HepG2 (cell line): ENCODE results near the gene DOCK3. TPM values are rescaled to one million over a fixed set of nuclear protein-coding genes. Genes with fewer than 3 reads are reported as not detected.
"Not testable (repeated sequence)": the region's sequence is repeated elsewhere in the genome, so short reads cannot be mapped to it uniquely, and the experiment has no call there.

ENCODE experiments used
- ATAC-seq: fragments of 200-7000 bp; cut with Tn5 transposase; 3 replicates; pipeline ENCODE4 v1.9.1; 2020; ENCODE audit warnings: mild to moderate bottlenecking, moderate library complexity
- BruUV-seq: library from RNA; stranded (reverse); fragments of 400-500 nt; replicated peaks from 2 replicates; lab custom pipeline; 2021; lab: Mats Ljungman, UMichigan
- CTCF ChIA-PET: fragments of 300-600 bp; formaldehyde crosslinking; extraction: SDS; loops from one replicate; lab custom pipeline; 2021; ENCODE audit warnings: low total read pairs, inconsistent platforms, low intra/inter-chr PET ratio; lab: Yijun Ruan, JAX
- POLR2A ChIA-PET: fragments of 350-600 bp; sonication (Branson Sonifier 250); formaldehyde crosslinking; loops from one replicate; lab custom pipeline; 2020; ENCODE audit warnings: antibody characterized with exemption, inconsistent platforms; lab: Yijun Ruan, JAX
- DNase-seq: peaks from one replicate; pipeline ENCODE4 v3.0.0-alpha.2; 2015; ENCODE audit warnings: low spot score
- FAIRE-seq: peaks from 3 replicates; lab custom pipeline; 2011; peaks lifted over from hg19 to GRCh38; lab: Jason Lieb, UNC
- H2AFZ ChIP-seq: one replicate; pipeline ENCODE4 v1.6.1; 2011; ENCODE audit warnings: low read length, inconsistent platforms
- H3K27ac ChIP-seq: fragments of 300-600 bp; 3 replicates; pipeline ENCODE4 v1.8.0; 2011; ENCODE audit warnings: mixed run types, mild to moderate bottlenecking, mixed read lengths, low read length, inconsistent platforms; ENCODE audit not compliant: insufficient read depth; ENCODE audit errors: extremely low read length
- H3K27me3 ChIP-seq, 2 experiments: fragments of 200-600 bp in 1 of 2; 2 replicates in 1 of 2; 3 replicates in 1 of 2; pipeline versions ENCODE4 v1.6.0 to v1.8.0; 2011; ENCODE audit warnings: low read length in 2 of 2, mild to moderate bottlenecking in 2 of 2, moderate library complexity in 2 of 2, inconsistent platforms in 1 of 2; ENCODE audit not compliant: insufficient read depth in 2 of 2, control insufficient read depth in 1 of 2
- H3K36me3 ChIP-seq, 2 experiments: fragments of 200-600 bp in 1 of 2; replicated peaks in 1 of 2; 2 replicates in 1 of 2; 3 replicates in 1 of 2; pipeline versions ENCODE4 v1.5.1 to v1.8.0; 2011; ENCODE audit warnings: low read length in 2 of 2, inconsistent platforms in 1 of 2; ENCODE audit not compliant: insufficient read depth in 2 of 2, control insufficient read depth in 1 of 2
- H3K4me1 ChIP-seq: 2 replicates; pipeline ENCODE4 v1.5.1; 2012; ENCODE audit warnings: low read length, inconsistent platforms; ENCODE audit not compliant: insufficient read depth
- H3K4me2 ChIP-seq: 2 replicates; pipeline ENCODE4 v1.6.0; 2011; ENCODE audit warnings: low read depth, low read length, inconsistent platforms
- H3K4me3 ChIP-seq, 3 experiments: fragments of 200-600 bp in 1 of 3; sonication (generic), shearing (Covaris generic) in 1 of 3; replicated peaks in 1 of 3; 2 replicates each; pipeline ENCODE4 v1.5.1; 2011 to 2016; ENCODE audit warnings: low read length in 3 of 3, inconsistent platforms in 2 of 3, low read depth in 2 of 3, mild to moderate bottlenecking in 2 of 3, control low read depth in 1 of 3, mixed read lengths in 1 of 3; ENCODE audit not compliant: insufficient read depth in 1 of 3
- H3K79me2 ChIP-seq: one replicate; pipeline ENCODE4 v1.6.1; 2011; ENCODE audit warnings: low read length, inconsistent platforms; ENCODE audit not compliant: insufficient read depth
- H3K9ac ChIP-seq: 2 replicates; pipeline ENCODE4 v1.6.0; 2011; ENCODE audit warnings: mild to moderate bottlenecking, low read depth, low read length, inconsistent platforms; ENCODE audit not compliant: insufficient read depth
- H3K9me3 ChIP-seq: 2 replicates; pipeline ENCODE4 v1.5.1; 2012; ENCODE audit warnings: mild to moderate bottlenecking, low read length
- H4K20me1 ChIP-seq: 2 replicates; pipeline ENCODE4 v1.6.0; 2011; ENCODE audit warnings: inconsistent platforms, mild to moderate bottlenecking, low read length, moderate library complexity; ENCODE audit not compliant: insufficient read depth
- FOSL1 ChIP-seq: sonication (generic); formaldehyde crosslinking; IDR thresholded peaks from 2 replicates; pipeline ENCODE4 v1.9.0; 2021; ENCODE audit warnings: missing genetic modification reagents, borderline replicate concordance
- MAX ChIP-seq: IDR thresholded peaks from 2 replicates; pipeline ENCODE4 v1.6.1; 2012; ENCODE audit warnings: inconsistent platforms
- MIER2 ChIP-seq: IDR thresholded peaks from 2 replicates; pipeline ENCODE4 v1.6.1; 2016; ENCODE audit warnings: missing biosample characterization, missing genetic modification reagents
- ZKSCAN5 ChIP-seq: sonication (generic); formaldehyde crosslinking; IDR thresholded peaks from 2 replicates; pipeline ENCODE4 v1.5.1; 2020; ENCODE audit warnings: mild to moderate bottlenecking, missing genetic modification reagents
- ZNF24 ChIP-seq: fragments of 450-650 bp; IDR thresholded peaks from 2 replicates; pipeline ENCODE4 v1.6.1; 2017; ENCODE audit warnings: antibody characterized with exemption, mild to moderate bottlenecking
- ZNF513 ChIP-seq: sonication (generic); formaldehyde crosslinking; conservative IDR thresholded peaks from 2 replicates; pipeline ENCODE4 v1.5.0; 2020; ENCODE audit warnings: missing genetic modification reagents
- ZNF891 ChIP-seq: sonication (generic); formaldehyde crosslinking; IDR thresholded peaks from 2 replicates; pipeline ENCODE4 v1.5.0; 2020; ENCODE audit warnings: mild to moderate bottlenecking, missing genetic modification reagents
- WGBS: methylation state at CpG from one replicate; pipeline ENCODE4 v1.1.6; 2017; ENCODE audit warnings: low lambda C conversion rate; 5-methylcytosine and 5-hydroxymethylcytosine counted together
- in situ Hi-C: cut with HindIII; loops from 2 replicates; pipeline ENCODE4 v1.10.0; 2017; ENCODE audit warnings: low pct_unique_long_range_greater_than_20kb; ENCODE audit not compliant: extremely low pct_ligation_motif_present
- intact Hi-C: fragments of 100-400 bp; cut with micrococcal nuclease; formaldehyde crosslinking; loops from one replicate; pipeline ENCODE4 v1.10.0; 2022; ENCODE audit not compliant: unreplicated experiment
- polyA plus RNA-seq, 8 experiments: library from polyadenylated mRNA; depleted of rRNA in 3 of 8; stranded (reverse) in 7 of 8; unstranded in 1 of 8; fragments of >200 nt; fragmentation: Illumina TruSeq in 4 of 8; extraction: Trizol in 4 of 8; gene quantifications; 2 replicates each; pipeline versions ENCODE4 v1.2.1 to v1.2.3, GENCODE V29; 2011 to 2016; ENCODE audit warnings: low read depth in 4 of 8, missing spikeins in 1 of 8, mixed read lengths in 1 of 8; ENCODE audit not compliant: insufficient read depth in 1 of 8
- total RNA-seq, 5 experiments: library from RNA; depleted of rRNA; stranded (reverse); fragments of >200 nt; fragmentation: Illumina TruSeq; extraction: Trizol; gene quantifications; 2 replicates each; pipeline ENCODE4 v1.2.3, GENCODE V29; 2016; ENCODE audit warnings: low read depth in 1 of 5

Gene DOCK3
- total and polyA plus RNA-seq, 2 of the 13 experiments (the other 11 are each of a cell fraction or from before 2014, with no cell fraction given), result not detected

DNA sequence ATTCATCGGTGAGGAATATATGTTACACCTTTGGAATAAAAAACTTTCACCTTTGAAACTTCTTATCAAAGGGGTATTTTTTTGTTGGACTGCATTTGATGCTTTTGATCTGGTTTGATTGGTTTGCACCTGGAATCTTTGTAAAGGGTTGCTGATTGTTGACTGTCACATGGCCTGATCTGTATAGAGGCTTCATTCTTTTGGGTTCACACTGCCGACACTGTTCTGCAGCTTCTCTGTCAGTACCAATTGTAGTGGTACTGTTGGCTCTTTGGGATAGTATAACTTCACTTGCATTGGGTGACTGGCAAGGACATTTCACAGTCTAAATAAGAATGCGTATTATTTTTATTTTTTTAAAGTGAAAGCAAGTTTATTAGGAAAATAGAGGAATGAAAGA, 155.7 kb downstream of the DOCK3 start (continued):
- TF ChIP-seq MAX, result no peak
- no peak for TF ChIP-seq ZNF24
- TF ChIP-seq MIER2 (CRISPR knock-in tag), result no peak
- no peak for TF ChIP-seq FOSL1
- no peak for TF ChIP-seq ZNF513 (CRISPR knock-in tag)
- no peak for TF ChIP-seq ZNF891 (CRISPR knock-in tag)
- no peak for TF ChIP-seq ZKSCAN5 (CRISPR knock-in tag)

DNA sequence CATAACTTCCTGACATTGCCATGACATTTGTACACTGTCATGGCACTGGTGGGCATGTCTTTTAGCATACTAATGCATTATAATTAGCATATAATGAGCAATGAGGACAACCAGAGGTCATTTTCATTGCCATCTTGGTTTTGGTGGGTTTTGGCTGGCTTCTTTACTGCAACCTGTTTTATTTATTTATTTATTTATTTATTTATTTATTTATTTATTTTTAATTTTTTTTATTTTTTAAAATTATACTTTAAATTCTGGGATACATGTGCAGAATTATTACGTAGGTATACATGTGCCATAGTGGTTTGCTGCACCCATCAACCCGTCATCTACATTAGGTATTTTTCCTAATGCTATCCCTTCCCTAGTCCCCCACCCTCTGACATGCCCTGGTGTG, 156.3 kb downstream of the DOCK3 start:
- H3K27me3 ChIP-seq, H3K4me3 ChIP-seq, H3K27ac ChIP-seq, FAIRE-seq, H2AFZ ChIP-seq, ATAC-seq, H4K20me1 ChIP-seq, BruUV-seq, in situ Hi-C loops, H3K4me2 ChIP-seq, POLR2A ChIA-PET, H3K9ac ChIP-seq, CTCF ChIA-PET, H3K36me3 ChIP-seq, intact Hi-C loops, H3K79me2 ChIP-seq, H3K9me3 ChIP-seq, H3K4me1 ChIP-seq, DNase-seq: not testable (repeated sequence)
- WGBS, result 26% methylated on average over 2 of the region's 2 CpGs
